ENCODE data around the gene CAPNS2.

- TF ChIP-seq CTCF (IDR thresholded peaks at IDR 0.05), result no peak
- no peak for TF ChIP-seq EZH2phosphoT487 (IDR thresholded peaks at IDR 0.05)
Observed at GRCh38 chr16:55526441-55526840, 40.0 kb upstream of the CAPNS2 start.
